ENCODE results near the gene CDKN1A. TPM values are rescaled to one million over a fixed set of nuclear protein-coding genes. Genes with fewer than 3 reads are reported as not detected.

CDKN1A gene
- total and polyA plus RNA-seq, 2 donors: 13.1 to 81.2 TPM

- WGBS: 98% methylated on average over 10 of the region's 10 CpGs
- H3K27ac ChIP-seq (ENCODE audit: low read depth in 1 of 2, low read length in 1 of 2): no peak overlapping the region
- peaks cover 7 to 10% of the 10 kb centered on the region in 2 donors for H3K36me3 ChIP-seq (ENCODE audit: control insufficient read depth in 2 of 2, insufficient read depth in 2 of 2, low read length in 1 of 2)
Observed at GRCh38 chr6:36686668-36687513, 8.4 kb downstream of the CDKN1A start.

GRCh38 chr6:36688063-36688738, 9.7 kb downstream of the CDKN1A start:
- H3K9me3 ChIP-seq (ENCODE audit: control insufficient read depth in 2 of 2, insufficient read depth in 1 of 2, low read length in 1 of 2): no peaks in the 10 kb centered on the region
- H3K4me1 ChIP-seq (ENCODE audit: control insufficient read depth in 2 of 2, insufficient read depth in 2 of 2, low read length in 2 of 2): peaks cover 6 to 35% of the 10 kb centered on the region in 2 donors
- DNase-seq (ENCODE audit: low read depth in 6 of 9, low spot score in 9 of 9): no peak
- no peak overlapping the region for H3K27ac ChIP-seq (ENCODE audit: low read depth in 1 of 2, low read length in 1 of 2)
- no peak overlapping the region for H3K4me3 ChIP-seq (ENCODE audit: low read length in 2 of 2)
- whole genome bisulfite sequencing: 98% methylated on average over 6 of the region's 6 CpGs
- no peaks in the 10 kb centered on the region for H3K27me3 ChIP-seq (ENCODE audit: control insufficient read depth in 2 of 2, insufficient read depth in 1 of 2, low read length in 1 of 2)
- H3K36me3 ChIP-seq (ENCODE audit: control insufficient read depth in 2 of 2, insufficient read depth in 2 of 2, low read length in 1 of 2): peaks cover 7 to 10% of the 10 kb centered on the region in 2 donors

More at GRCh38 chr6:36686668-36687513, 8.4 kb downstream of the CDKN1A start:
- Histone ChIP-seq H3K27me3 (ENCODE audit: control insufficient read depth in 2 of 2, insufficient read depth in 1 of 2, low read length in 1 of 2) (peaks cover 0 to 1% of the 10 kb centered on the region in 2 donors), H3K4me3 (ENCODE audit: low read length in 2 of 2) (no peak overlapping the region), H3K4me1 (ENCODE audit: control insufficient read depth in 2 of 2, insufficient read depth in 2 of 2, low read length in 2 of 2) (peaks cover 18 to 42% of the 10 kb centered on the region in 2 donors), H3K9me3 (ENCODE audit: control insufficient read depth in 2 of 2, insufficient read depth in 1 of 2, low read length in 1 of 2) (no peaks in the 10 kb centered on the region)
- no peak for DNase-seq (ENCODE audit: low read depth in 6 of 9, low spot score in 9 of 9)

- Histone ChIP-seq H3K27me3 (ENCODE audit: control insufficient read depth in 2 of 2, insufficient read depth in 1 of 2, low read length in 1 of 2) (no peaks in the 10 kb centered on the region), H3K4me1 (ENCODE audit: control insufficient read depth in 2 of 2, insufficient read depth in 2 of 2, low read length in 2 of 2) (peaks cover under 1 to 30% of the 10 kb centered on the region in 2 donors), H3K4me3 (ENCODE audit: low read length in 2 of 2) (no peak overlapping the region), H3K27ac (ENCODE audit: low read depth in 1 of 2, low read length in 1 of 2) (no peak overlapping the region), H3K36me3 (ENCODE audit: control insufficient read depth in 2 of 2, insufficient read depth in 2 of 2, low read length in 1 of 2) (peaks cover 7 to 10% of the 10 kb centered on the region in 2 donors), H3K9me3 (ENCODE audit: control insufficient read depth in 2 of 2, insufficient read depth in 1 of 2, low read length in 1 of 2) (no peaks in the 10 kb centered on the region)
- 96% methylated on average over 5 of the region's 5 CpGs for WGBS
- no peak for DNase-seq (ENCODE audit: low read depth in 6 of 9, low spot score in 9 of 9)
Observed at GRCh38 chr6:36688739-36689075, 10.2 kb downstream of the CDKN1A start.

- 99% methylated on average over 4 of the region's 4 CpGs for WGBS
- Histone ChIP-seq H3K36me3 (ENCODE audit: control insufficient read depth in 2 of 2, insufficient read depth in 2 of 2, low read length in 1 of 2) (peaks cover 0 to 7% of the 10 kb centered on the region in 2 donors), H3K4me3 (ENCODE audit: low read length in 2 of 2) (no peak overlapping the region), H3K27me3 (ENCODE audit: control insufficient read depth in 2 of 2, insufficient read depth in 1 of 2, low read length in 1 of 2) (no peaks in the 10 kb centered on the region), H3K4me1 (ENCODE audit: control insufficient read depth in 2 of 2, insufficient read depth in 2 of 2, low read length in 2 of 2) (peaks cover 0 to 17% of the 10 kb centered on the region in 2 donors), H3K27ac (ENCODE audit: low read depth in 1 of 2, low read length in 1 of 2) (no peak overlapping the region), H3K9me3 (ENCODE audit: control insufficient read depth in 2 of 2, insufficient read depth in 1 of 2, low read length in 1 of 2) (no peaks in the 10 kb centered on the region)
- no peak for DNase-seq (ENCODE audit: low read depth in 6 of 9, low spot score in 9 of 9)
Observed at GRCh38 chr6:36691011-36691410, 12.5 kb downstream of the CDKN1A start.

GRCh38 chr6:36691612-36692011, 13.1 kb downstream of the CDKN1A start:
- H3K9me3 ChIP-seq (ENCODE audit: control insufficient read depth in 2 of 2, insufficient read depth in 1 of 2, low read length in 1 of 2): no peaks in the 10 kb centered on the region
- DNase-seq (ENCODE audit: low read depth in 6 of 9, low spot score in 9 of 9): no peak
- 97% methylated on average over 2 of the region's 2 CpGs for WGBS
- no peaks in the 10 kb centered on the region for H3K27me3 ChIP-seq (ENCODE audit: control insufficient read depth in 2 of 2, insufficient read depth in 1 of 2, low read length in 1 of 2)
- H3K4me1 ChIP-seq (ENCODE audit: control insufficient read depth in 2 of 2, insufficient read depth in 2 of 2, low read length in 2 of 2): peaks cover 0 to 11% of the 10 kb centered on the region in 2 donors
- no peak overlapping the region for H3K27ac ChIP-seq (ENCODE audit: low read depth in 1 of 2, low read length in 1 of 2)
- no peak overlapping the region for H3K4me3 ChIP-seq (ENCODE audit: low read length in 2 of 2)
- peaks cover 0 to 4% of the 10 kb centered on the region in 2 donors for H3K36me3 ChIP-seq (ENCODE audit: control insufficient read depth in 2 of 2, insufficient read depth in 2 of 2, low read length in 1 of 2)

- 17% methylated on average over 3 of the region's 3 CpGs for WGBS
- Histone ChIP-seq H3K4me3 (ENCODE audit: low read length in 2 of 2) (no peak overlapping the region), H3K9me3 (ENCODE audit: control insufficient read depth in 2 of 2, insufficient read depth in 1 of 2, low read length in 1 of 2) (peaks cover 0 to under 1% of the 10 kb centered on the region in 2 donors), H3K36me3 (ENCODE audit: control insufficient read depth in 2 of 2, insufficient read depth in 2 of 2, low read length in 1 of 2) (no peaks in the 10 kb centered on the region), H3K4me1 (ENCODE audit: control insufficient read depth in 2 of 2, insufficient read depth in 2 of 2, low read length in 2 of 2) (peaks cover 0 to 9% of the 10 kb centered on the region in 2 donors), H3K27ac (ENCODE audit: low read depth in 1 of 2, low read length in 1 of 2) (no peak overlapping the region), H3K27me3 (ENCODE audit: control insufficient read depth in 2 of 2, insufficient read depth in 1 of 2, low read length in 1 of 2) (no peaks in the 10 kb centered on the region)
- peak in 1 of 9 donors; percentile 45 for DNase-seq (ENCODE audit: low read depth in 6 of 9, low spot score in 9 of 9)
Observed at GRCh38 chr6:36692220-36692619, 13.7 kb downstream of the CDKN1A start.

- no peak for DNase-seq (ENCODE audit: low read depth in 6 of 9, low spot score in 9 of 9)
- Histone ChIP-seq H3K27ac (ENCODE audit: low read depth in 1 of 2, low read length in 1 of 2) (no peak overlapping the region), H3K27me3 (ENCODE audit: control insufficient read depth in 2 of 2, insufficient read depth in 1 of 2, low read length in 1 of 2) (no peaks in the 10 kb centered on the region), H3K9me3 (ENCODE audit: control insufficient read depth in 2 of 2, insufficient read depth in 1 of 2, low read length in 1 of 2) (peaks cover 0 to 4% of the 10 kb centered on the region in 2 donors), H3K36me3 (ENCODE audit: control insufficient read depth in 2 of 2, insufficient read depth in 2 of 2, low read length in 1 of 2) (no peaks in the 10 kb centered on the region), H3K4me1 (ENCODE audit: control insufficient read depth in 2 of 2, insufficient read depth in 2 of 2, low read length in 2 of 2) (peaks cover 0 to 9% of the 10 kb centered on the region in 2 donors), H3K4me3 (ENCODE audit: low read length in 2 of 2) (no peak overlapping the region)
- WGBS: 96% methylated on average over 27 of the region's 27 CpGs
Observed at GRCh38 chr6:36692861-36693702, 14.6 kb downstream of the CDKN1A start.

GRCh38 chr6:36694616-36695015, 16.1 kb downstream of the CDKN1A start:
- Histone ChIP-seq H3K27me3 (ENCODE audit: control insufficient read depth in 2 of 2, insufficient read depth in 1 of 2, low read length in 1 of 2) (no peaks in the 10 kb centered on the region), H3K36me3 (ENCODE audit: control insufficient read depth in 2 of 2, insufficient read depth in 2 of 2, low read length in 1 of 2) (no peaks in the 10 kb centered on the region), H3K4me3 (ENCODE audit: low read length in 2 of 2) (no peak overlapping the region), H3K4me1 (ENCODE audit: control insufficient read depth in 2 of 2, insufficient read depth in 2 of 2, low read length in 2 of 2) (peaks cover 0 to 9% of the 10 kb centered on the region in 2 donors), H3K9me3 (ENCODE audit: control insufficient read depth in 2 of 2, insufficient read depth in 1 of 2, low read length in 1 of 2) (peaks cover 0 to 4% of the 10 kb centered on the region in 2 donors), H3K27ac (ENCODE audit: low read depth in 1 of 2, low read length in 1 of 2) (no peak overlapping the region)
- WGBS: 98% methylated on average over 6 of the region's 6 CpGs
- no peak for DNase-seq (ENCODE audit: low read depth in 6 of 9, low spot score in 9 of 9)

Data from thymus (tissue), 11 donors.